IPS-NIHi7 (cell line): Measurements from ENCODE around the gene ATRNL1.
A peak's percentile ranks its signal among the peaks of the same experiment; 100 is the strongest.
"Not testable (repeated sequence)": the region's sequence is repeated elsewhere in the genome, so short reads cannot be mapped to it uniquely, and the experiment has no call there.

ENCODE experiments used
- DNase-seq: peaks from one replicate; pipeline ENCODE4 v3.0.0; 2012; ENCODE audit warnings: mixed read lengths; ENCODE audit errors: extremely low spot score

The ATRNL1 gene

DNA sequence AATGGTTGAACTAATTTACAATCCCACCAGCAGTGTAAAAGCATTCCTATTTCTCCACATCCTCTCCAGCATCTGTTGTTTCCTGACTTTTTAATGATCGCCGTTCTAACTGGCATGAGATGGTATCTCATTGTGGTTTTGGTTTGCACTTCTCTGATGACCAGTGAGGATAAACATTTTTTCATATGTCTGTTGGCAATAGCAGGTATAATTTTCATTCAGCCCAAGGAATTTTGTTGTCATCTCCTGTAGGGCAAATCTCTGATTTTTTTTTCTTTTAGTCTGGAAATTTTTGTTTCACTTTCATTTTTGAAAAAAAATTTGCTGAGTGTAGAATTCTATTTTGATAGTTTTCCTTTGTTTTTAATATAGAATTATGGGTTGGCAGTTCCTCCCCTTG is 114.1 kb downstream of the ATRNL1 start:
- DNase-seq: not testable (repeated sequence)

- no peak for DNase-seq
Observed at GRCh38 chr10:115209133-115209532, 116.0 kb downstream of the ATRNL1 start.

DNA sequence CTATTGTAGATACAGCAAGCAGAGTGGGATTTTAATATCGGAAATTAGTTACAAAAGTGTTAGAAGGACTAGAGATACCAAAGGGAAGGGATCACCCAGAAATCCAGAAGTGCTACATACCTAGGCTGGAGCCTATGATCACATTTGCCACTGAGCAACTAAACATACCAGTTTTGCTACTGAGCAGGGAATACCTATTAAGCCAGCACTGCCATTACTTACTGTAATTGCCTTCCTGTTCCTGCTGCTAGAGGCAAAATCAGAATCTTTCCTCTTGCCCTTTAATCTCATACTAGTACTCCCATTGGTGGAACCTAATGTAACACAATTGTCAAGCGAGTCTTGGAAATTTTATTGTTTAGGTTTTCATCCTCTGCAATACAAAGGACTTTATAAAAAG is 121.7 kb downstream of the ATRNL1 start:
- no peak for DNase-seq

DNA sequence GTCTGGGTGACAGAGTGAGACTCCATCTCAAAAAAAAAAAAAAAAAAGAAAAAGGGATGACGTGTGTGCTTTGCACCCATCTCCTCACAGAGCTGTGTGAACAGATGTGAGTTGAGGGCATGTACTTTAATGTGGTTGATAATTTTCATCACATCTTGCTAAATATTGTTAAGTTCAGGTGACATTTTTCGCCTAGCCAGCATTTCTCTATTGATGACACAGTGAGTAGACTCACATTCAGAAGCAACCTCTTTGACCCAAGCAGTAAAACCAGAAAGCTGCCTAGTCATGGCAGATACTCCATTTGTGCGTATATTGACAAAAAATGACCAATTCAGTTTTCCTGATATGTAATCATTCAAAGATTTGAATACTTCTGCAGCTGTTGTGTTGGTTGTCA is 126.0 kb downstream of the ATRNL1 start:
- no peak for DNase-seq

DNA sequence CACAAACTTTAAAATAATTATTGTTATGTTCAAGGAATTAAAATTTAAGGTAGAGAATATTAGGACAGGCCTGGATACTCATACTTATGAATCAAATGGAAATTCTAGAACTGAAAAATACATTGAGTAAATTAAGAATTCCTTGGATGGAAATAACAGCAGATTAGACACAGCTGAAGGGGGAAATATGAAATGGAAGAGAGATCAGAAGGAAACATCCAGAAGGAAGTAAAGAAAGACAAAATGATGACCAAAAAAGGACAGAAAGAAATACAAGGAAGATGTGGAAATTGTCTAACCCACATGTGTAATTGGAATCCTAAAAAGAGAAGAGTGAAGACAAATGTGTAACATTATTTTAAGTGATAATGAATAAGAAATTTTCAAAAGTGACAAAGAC is 128.9 kb downstream of the ATRNL1 start:
- no peak for DNase-seq

GRCh38 chr10:115239761-115240160 is 146.6 kb downstream of the ATRNL1 start:
- DNase-seq: no peak

DNA sequence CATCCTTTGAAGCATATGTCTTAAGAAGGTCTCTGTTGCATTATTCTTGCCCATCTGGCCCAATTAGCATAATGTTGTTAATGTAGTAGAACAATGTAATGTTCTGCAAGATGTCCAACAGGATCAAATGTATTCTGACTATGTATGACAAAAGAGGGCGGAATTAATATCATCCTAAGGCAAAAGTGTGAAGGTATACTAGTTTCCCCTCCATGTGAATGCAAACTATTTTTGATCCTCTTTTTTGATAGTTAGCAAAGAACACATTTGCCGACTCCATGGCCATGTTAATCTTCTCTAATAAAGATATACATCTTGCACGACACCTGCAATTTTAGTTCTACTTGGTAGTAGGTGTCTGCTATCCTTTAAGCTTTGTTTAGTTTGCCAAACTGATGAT is 157.6 kb downstream of the ATRNL1 start:
- DNase-seq: no peak

DNA sequence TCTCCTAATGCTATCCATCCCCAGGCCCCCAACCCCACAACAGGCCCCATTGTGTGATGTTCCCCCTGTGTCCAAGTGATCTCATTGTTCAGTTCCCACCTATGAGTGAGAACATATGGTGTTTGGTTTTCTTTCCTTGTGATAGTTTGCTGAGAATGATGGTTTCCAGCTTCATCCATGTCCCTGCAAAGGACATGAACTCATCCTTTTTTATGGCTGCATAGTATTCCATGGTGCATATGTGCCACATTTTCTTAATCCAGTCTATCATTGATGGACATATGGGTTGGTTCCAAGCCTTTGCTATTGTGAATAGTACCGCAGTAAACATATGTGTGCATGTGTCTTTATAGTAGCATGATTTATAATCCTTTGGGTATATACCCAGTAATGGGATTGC is 160.6 kb downstream of the ATRNL1 start:
- DNase-seq: not testable (repeated sequence)

DNA sequence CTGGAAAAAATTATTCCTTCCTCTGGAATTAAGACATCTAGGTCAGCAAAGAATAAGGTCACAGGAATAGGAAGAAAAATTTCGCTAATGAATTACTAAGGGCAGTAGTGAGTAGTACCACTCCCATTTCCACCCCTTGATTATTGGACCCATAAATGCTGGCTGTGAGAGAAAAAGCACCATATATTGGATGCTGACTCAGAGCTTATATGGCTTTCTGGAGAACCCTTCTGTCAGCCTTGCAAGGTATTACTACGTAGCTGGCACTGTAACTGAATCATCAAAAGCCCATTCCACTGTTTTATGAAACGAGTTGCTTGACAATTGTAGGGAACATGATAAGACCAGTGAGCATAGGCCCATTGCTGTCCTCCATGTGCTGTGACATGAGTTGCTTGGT is 179.3 kb downstream of the ATRNL1 start:
- no peak for DNase-seq

DNA sequence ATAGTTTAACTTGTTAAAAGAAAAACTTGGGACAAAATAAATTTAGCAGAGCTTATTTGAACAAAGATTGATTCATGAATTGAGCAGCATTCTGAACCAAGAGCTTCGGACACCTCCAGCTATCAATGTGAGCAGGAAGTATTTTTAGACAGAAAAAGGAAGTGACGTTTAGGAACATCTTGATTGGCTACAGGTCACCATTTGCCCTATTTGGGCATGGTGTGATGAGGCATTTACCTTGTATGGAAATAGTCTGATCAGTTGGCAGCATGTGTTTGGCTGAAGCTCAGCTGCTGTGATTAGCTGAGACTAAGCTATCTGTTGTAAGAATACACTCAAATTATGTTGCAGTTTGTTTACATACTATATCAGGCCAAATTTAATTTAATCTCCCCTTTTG is 185.1 kb downstream of the ATRNL1 start:
- DNase-seq: no peak

DNA sequence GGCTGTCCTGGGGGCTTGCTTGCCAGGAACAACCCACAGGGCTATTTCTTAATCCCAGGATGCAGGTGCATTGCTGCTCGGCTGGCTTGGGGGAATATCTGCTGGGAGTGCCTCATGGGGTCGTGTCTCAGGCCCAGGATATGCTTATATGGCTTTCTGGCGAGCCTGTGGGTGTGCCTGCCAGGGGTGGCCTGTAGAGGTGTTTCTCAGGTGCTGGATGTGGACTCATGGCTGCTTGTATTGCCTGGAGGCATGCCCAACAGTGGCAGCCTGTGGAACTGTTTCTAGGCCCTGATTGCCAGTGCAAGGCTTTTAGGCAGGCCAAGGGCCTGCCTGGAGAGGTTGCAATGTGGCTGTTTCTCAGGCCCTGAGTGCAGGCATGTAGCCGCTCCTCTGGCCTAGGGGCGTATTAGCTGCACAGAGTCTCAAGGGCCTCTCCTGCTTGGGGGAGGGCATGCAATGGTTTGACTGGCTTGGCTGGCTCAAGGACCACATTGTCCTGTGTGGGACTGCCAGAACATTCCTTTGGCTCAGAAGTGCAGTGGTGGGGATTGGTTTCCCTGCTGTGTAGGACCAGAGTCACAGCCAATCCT is 202.1 kb downstream of the ATRNL1 start:
- peak; percentile 9 for DNase-seq

GRCh38 chr10:115300080-115300479 is 206.9 kb downstream of the ATRNL1 start:
- no peak for DNase-seq

DNA sequence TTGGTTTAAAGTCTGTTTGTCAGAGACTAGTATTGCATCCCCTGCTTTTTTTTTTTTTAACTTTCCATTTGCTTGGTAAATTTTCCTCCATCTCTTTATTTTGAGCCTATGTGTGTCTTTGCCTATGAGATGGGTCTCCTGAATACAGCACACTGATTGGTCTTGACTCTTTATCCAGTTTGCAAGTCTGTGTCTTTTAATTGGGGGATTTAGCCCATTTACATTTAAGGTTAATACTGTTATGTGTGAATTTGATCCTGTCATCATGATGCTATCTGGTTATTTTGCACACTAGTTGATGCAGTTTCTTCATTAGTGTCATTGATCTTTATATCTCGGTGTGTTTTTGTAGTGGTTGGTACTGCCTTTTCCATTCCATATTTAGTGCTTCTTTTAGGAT is 226.5 kb downstream of the ATRNL1 start:
- not testable (repeated sequence) for DNase-seq

DNA sequence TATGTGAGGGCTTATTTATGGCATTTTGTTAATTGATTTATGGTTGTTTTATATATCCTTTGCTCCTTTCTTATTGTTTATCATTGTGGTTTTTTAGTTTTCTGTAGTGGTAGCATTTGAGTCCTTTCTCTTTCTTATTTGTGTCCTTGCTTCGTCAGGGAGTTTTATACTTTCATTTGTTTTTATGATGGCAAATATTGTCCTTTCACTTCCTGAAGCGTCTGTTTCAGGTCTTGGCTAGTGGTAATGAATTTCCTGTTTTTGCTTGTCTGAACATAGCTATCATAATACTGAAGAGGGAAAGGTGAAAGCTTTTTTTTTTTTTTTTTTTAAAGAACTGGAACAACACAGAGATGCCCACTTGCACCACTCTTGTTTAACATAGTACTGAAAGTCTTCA is 228.2 kb downstream of the ATRNL1 start:
- no peak for DNase-seq

- no peak for DNase-seq
Observed at GRCh38 chr10:115328331-115328730, 235.2 kb downstream of the ATRNL1 start.

- no peak for DNase-seq
Observed at GRCh38 chr10:115335366-115335765, 242.2 kb downstream of the ATRNL1 start.

- DNase-seq: peak; percentile 71
Observed at GRCh38 chr10:115355162-115355760, 262.1 kb downstream of the ATRNL1 start.

DNA sequence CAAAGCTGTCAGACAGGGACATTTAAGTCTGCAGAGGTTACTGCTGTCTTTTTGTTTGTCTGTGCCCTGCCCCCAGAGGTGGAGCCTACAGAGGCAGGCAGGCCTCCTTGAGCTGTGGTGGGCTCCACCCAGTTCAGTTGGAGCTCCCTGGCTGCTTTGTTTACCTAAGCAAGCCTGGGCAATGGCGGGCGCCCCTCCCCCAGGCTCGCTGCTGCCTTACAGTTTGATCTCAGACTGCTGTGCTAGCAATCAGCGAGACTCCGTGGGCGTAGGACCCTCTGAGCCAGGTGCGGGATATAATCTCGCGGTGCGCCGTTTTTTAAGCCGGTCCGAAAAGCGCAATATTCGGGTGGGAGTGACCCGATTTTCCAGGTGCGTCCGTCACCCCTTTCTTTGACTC is 274.8 kb downstream of the ATRNL1 start:
- DNase-seq: not testable (repeated sequence)

DNA sequence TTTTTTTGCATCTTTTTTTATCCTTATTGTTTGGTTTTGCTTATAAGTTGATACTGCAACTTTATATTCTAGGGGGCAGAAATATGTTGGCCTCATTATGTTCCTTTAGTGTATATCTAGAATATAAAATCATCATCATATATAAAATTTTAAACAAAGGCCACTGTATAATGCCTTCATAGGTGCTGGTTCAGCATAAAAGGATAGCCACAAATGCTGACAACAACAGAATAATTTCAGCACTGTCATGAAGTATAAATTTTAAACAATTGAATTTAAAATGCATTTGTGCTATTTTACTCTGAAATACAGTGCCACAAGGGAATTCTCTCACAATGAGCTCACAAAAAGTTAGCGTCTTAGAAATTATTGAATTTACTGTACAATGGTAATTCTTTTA is 285.9 kb downstream of the ATRNL1 start:
- no peak for DNase-seq

- no peak for DNase-seq
Observed at GRCh38 chr10:115384665-115385064, 291.5 kb downstream of the ATRNL1 start.

DNA sequence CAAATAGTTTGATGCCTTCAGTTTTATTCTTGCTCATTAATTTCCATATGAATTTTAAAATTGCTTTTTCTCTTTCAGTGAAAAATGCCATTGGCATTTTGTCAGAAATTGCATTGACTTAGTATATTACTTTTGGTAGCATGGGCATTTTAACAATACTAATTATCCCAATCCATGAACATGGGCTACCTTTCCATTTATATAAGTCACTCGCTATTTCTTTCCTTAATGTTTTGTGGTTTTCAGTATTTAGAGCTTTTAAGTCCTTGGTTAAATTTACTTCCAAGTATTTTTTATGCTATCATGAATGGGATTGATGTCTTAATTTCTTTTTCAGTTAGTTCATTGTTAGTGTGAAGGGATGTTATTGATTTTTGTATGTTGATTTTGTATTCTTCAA is 297.4 kb downstream of the ATRNL1 start:
- no peak for DNase-seq

GRCh38 chr10:115398026-115398425 is 304.9 kb downstream of the ATRNL1 start:
- no peak for DNase-seq

GRCh38 chr10:115402699-115403098 is 309.5 kb downstream of the ATRNL1 start:
- no peak for DNase-seq

DNA sequence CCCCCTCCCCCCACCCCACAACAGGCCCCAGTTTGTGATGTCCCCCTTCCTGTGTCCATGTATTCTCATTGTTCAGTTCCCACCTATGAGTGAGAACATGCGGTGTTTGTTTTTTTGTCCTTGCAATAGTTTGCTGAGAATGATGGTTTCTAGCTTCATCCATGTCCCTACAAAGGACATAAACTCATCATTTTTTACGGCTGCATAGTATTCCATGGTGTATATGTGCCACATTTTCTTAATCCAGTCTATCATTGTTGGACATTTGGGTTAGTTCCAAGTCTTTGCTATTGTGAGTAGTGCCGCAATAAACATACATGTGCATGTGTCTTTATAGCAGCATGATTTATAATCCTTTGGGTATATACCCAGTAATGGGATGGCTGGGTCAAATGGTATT is 312.7 kb downstream of the ATRNL1 start:
- not testable (repeated sequence) for DNase-seq
